Measurements from ENCODE around the gene RBCK1.
"Not testable (repeated sequence)": the region's sequence is repeated elsewhere in the genome, so short reads cannot be mapped to it uniquely, and the experiment has no call there.

The RBCK1 gene

GRCh38 chr20:381581-382290 is 26.4 kb upstream of the RBCK1 start:
- peak overlapping the region; percentile 92 for H3K4me3 ChIP-seq

GRCh38 chr20:382291-383115 is 25.6 kb upstream of the RBCK1 start:
- H3K9me3 ChIP-seq (ENCODE audit: low read depth, low read length): no peaks in the 10 kb centered on the region
- DNase-seq (ENCODE audit: low read depth, low spot score): no peak
- no peak for TF ChIP-seq POLR2AphosphoS5 (IDR thresholded peaks at IDR 0.05; ENCODE audit: borderline replicate concordance, low read depth, low read length)
- TF ChIP-seq FOXP2 (optimal IDR thresholded peaks at IDR 0.05; ENCODE audit: control extremely low read depth, extremely low read length, insufficient read depth): no peak
- no peak for TF ChIP-seq EZH2 (IDR thresholded peaks at IDR 0.05)
- peaks cover 41% of the 10 kb centered on the region; the same call in 1 of the 2 replicates for H3K36me3 ChIP-seq (ENCODE audit: insufficient read depth, low read length)
- peak overlapping the region; percentile 92 for H3K4me3 ChIP-seq
- H3K27ac ChIP-seq: no peak overlapping the region
- H3K9ac ChIP-seq (ENCODE audit: insufficient read length): peak overlapping the region; percentile 34

More at GRCh38 chr20:381581-382290, 26.4 kb upstream of the RBCK1 start:
- Histone ChIP-seq H3K9me3 (ENCODE audit: low read depth, low read length) (no peaks in the 10 kb centered on the region), H3K9ac (ENCODE audit: insufficient read length) (peak overlapping the region; percentile 98), H3K27ac (peak overlapping the region; percentile 89; the same call in 1 of the 2 replicates), H3K36me3 (ENCODE audit: insufficient read depth, low read length) (peaks cover 37% of the 10 kb centered on the region; the same call in 1 of the 2 replicates)
- TF ChIP-seq POLR2AphosphoS5 (IDR thresholded peaks at IDR 0.05; ENCODE audit: borderline replicate concordance, low read depth, low read length): 0 out of 2 replicates have a peak, but pooled peaks have one; percentile 32
- no peak for TF ChIP-seq FOXP2 (optimal IDR thresholded peaks at IDR 0.05; ENCODE audit: control extremely low read depth, extremely low read length, insufficient read depth)
- no peak for DNase-seq (ENCODE audit: low read depth, low spot score)

GRCh38 chr20:383889-384288 is 24.2 kb upstream of the RBCK1 start:
- TF ChIP-seq POLR2AphosphoS5 (IDR thresholded peaks at IDR 0.05; ENCODE audit: borderline replicate concordance, low read depth, low read length) (no peak), FOXP2 (optimal IDR thresholded peaks at IDR 0.05; ENCODE audit: control extremely low read depth, extremely low read length, insufficient read depth) (no peak), EZH2 (IDR thresholded peaks at IDR 0.05) (no peak)
- Histone ChIP-seq H3K9ac (ENCODE audit: insufficient read length) (no peak overlapping the region), H3K4me3 (no peak overlapping the region)

GRCh38 chr20:384723-385122 is 23.4 kb upstream of the RBCK1 start:
- TF ChIP-seq POLR2AphosphoS5 (IDR thresholded peaks at IDR 0.05; ENCODE audit: borderline replicate concordance, low read depth, low read length): no peak
- TF ChIP-seq FOXP2 (optimal IDR thresholded peaks at IDR 0.05; ENCODE audit: control extremely low read depth, extremely low read length, insufficient read depth): no peak
- TF ChIP-seq EZH2 (IDR thresholded peaks at IDR 0.05): no peak
- Histone ChIP-seq H3K9me3 (ENCODE audit: low read depth, low read length) (no peaks in the 10 kb centered on the region), H3K36me3 (ENCODE audit: insufficient read depth, low read length) (peaks cover 63% of the 10 kb centered on the region; the same call in 1 of the 2 replicates), H3K27ac (no peak overlapping the region), H3K4me3 (no peak overlapping the region), H3K9ac (ENCODE audit: insufficient read length) (no peak overlapping the region)
- no peak for DNase-seq (ENCODE audit: low read depth, low spot score)

More at GRCh38 chr20:383889-384288, 24.2 kb upstream of the RBCK1 start:
- H3K9me3 ChIP-seq (ENCODE audit: low read depth, low read length): no peaks in the 10 kb centered on the region
- H3K27ac ChIP-seq: no peak overlapping the region
- no peak for DNase-seq (ENCODE audit: low read depth, low spot score)
- H3K36me3 ChIP-seq (ENCODE audit: insufficient read depth, low read length): peaks cover 55% of the 10 kb centered on the region; the same call in 1 of the 2 replicates

GRCh38 chr20:385448-385847 is 22.7 kb upstream of the RBCK1 start:
- TF ChIP-seq FOXP2 (optimal IDR thresholded peaks at IDR 0.05; ENCODE audit: control extremely low read depth, extremely low read length, insufficient read depth) (no peak), POLR2AphosphoS5 (IDR thresholded peaks at IDR 0.05; ENCODE audit: borderline replicate concordance, low read depth, low read length) (no peak), EZH2 (IDR thresholded peaks at IDR 0.05) (no peak)
- no peaks in the 10 kb centered on the region for H3K9me3 ChIP-seq (ENCODE audit: low read depth, low read length)
- H3K4me3 ChIP-seq: no peak overlapping the region
- DNase-seq (ENCODE audit: low read depth, low spot score): no peak
- peaks cover 70% of the 10 kb centered on the region; the same call in 1 of the 2 replicates for H3K36me3 ChIP-seq (ENCODE audit: insufficient read depth, low read length)
- H3K9ac ChIP-seq (ENCODE audit: insufficient read length): no peak overlapping the region
- no peak overlapping the region for H3K27ac ChIP-seq

GRCh38 chr20:386634-387033 is 21.5 kb upstream of the RBCK1 start:
- H3K9me3 ChIP-seq (ENCODE audit: low read depth, low read length); DNase-seq (ENCODE audit: low read depth, low spot score); H3K27ac ChIP-seq; H3K4me3 ChIP-seq; H3K9ac ChIP-seq (ENCODE audit: insufficient read length): not testable (repeated sequence)
- H3K36me3 ChIP-seq (ENCODE audit: insufficient read depth, low read length): peaks cover 82% of the 10 kb centered on the region; the same call in 1 of the 2 replicates

- Histone ChIP-seq H3K4me3 (no peak overlapping the region), H3K27ac (no peak overlapping the region), H3K36me3 (ENCODE audit: insufficient read depth, low read length) (peaks cover 87% of the 10 kb centered on the region; the same call in 1 of the 2 replicates), H3K9ac (ENCODE audit: insufficient read length) (no peak overlapping the region), H3K9me3 (ENCODE audit: low read depth, low read length) (no peaks in the 10 kb centered on the region)
- DNase-seq (ENCODE audit: low read depth, low spot score): no peak
- TF ChIP-seq POLR2AphosphoS5 (IDR thresholded peaks at IDR 0.05; ENCODE audit: borderline replicate concordance, low read depth, low read length): no peak
- no peak for TF ChIP-seq EZH2 (IDR thresholded peaks at IDR 0.05)
- TF ChIP-seq FOXP2 (optimal IDR thresholded peaks at IDR 0.05; ENCODE audit: control extremely low read depth, extremely low read length, insufficient read depth): no peak
Measured at GRCh38 chr20:387520-387919, 20.6 kb upstream of the RBCK1 start.

Measured in SK-N-MC (cell line).